Measurements from ENCODE around the gene OSBP2.

The OSBP2 gene

DNA sequence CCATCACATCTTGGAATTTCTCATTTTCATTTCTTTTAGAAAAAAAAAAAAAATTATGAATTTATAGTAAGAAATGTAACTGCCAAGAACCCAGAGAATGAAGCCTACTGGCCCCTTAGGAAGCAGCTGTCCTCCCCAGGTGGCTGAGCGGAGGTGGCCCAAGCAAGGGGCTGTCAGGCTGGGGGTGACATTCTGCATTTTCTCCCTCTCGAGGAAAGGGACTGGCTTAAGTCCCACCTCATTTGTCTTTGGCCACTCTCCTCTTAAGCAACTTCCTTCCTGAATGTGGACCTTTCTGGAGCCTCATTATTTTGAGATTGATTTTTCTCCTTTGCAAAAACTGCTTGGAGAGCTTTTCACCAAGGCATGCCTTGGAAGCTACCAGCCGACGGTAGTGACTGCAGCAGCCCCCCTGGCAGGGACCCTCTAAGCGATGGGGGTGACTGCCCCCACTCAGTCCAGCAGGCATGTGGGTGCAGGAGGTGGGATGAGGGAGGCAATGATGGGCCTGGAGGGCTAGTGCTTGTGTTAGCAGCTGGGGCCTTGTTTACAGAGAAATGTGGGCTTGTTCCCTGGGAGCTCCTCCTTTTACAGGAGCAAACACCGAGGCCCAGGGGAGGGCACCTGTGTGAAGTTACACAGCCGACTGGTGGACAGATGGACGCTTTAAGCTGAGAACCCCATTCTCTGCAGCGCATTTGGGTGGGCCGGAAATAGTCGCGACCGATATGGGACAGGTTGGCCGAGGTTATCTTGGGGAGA lies 162.2 kb downstream of the OSBP2 start:
- no peak for DNase-seq

DNA sequence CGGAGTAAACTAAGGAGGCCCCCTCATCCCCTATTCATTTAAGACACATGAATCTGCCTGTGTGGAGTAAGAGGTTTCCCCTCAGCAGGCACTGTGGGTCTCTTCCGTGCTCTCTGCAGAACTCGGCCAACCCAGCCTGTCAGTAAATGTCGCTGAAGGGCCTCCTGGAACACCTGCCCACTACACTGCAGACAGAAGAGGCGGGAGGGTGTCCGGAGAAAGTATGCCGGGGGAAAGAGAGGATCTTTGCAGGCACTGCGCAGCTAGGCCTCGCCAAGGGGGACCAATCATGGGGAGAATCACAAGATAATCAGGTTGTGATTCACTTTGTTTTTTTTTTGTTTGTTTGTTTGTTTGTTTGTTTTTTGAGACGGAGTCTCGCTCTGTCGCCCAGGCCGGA lies 163.1 kb downstream of the OSBP2 start:
- no peak for DNase-seq

DNA sequence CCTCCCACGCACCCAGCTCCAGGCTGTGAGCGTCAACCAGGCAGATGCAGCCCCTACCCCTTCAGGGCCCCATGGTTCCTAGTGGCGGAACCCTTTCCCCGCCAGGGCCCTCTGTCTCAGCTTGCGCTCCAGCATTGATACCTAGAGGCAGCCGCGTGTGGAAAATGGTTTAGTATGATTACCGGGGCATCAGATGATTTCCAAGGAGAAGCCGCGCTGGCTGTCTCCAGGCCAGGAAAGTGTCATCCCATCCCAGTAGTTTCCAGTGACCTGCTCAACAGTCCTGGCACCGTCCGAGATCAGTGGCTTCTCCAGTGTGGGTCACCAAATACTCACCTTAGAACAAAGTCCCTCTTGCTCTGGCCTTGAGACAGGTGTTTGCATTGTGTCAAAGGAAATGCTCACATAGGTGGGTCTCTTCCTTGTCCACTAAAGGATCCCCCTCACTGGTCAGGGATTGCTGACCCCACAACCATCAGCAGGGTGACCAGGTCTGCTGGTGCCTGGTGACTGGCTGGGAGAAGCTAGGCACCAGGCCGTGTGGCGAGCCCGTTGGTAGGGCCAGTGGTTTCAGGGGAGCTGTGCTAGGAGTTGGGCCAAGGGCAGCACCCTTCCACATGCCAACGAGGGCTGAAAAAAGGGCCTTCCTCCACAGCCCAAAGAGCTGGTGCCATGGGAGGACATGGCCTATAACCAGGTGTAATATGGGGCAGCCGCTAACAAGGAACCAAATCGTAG lies 164.5 kb downstream of the OSBP2 start:
- no peak for DNase-seq

DNA sequence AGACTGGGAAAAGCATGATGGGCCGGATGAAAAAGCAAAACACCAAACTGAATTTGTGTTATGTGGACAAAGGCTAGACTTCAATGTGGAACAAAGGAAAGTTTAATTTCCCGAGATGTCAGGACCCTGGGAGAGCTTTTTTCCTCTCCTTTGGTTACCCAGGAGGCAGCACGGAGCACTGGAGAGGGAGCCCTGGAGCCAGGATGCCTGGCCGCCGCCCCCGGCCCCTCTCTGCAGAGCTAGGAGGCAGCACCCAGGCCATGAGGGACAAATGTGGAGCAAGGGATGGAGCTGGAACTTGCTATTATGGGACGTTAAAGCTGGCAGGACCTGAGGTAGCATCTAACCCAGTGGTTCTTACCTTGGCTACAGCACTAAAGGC lies 165.0 kb downstream of the OSBP2 start:
- DNase-seq, result no peak

DNA sequence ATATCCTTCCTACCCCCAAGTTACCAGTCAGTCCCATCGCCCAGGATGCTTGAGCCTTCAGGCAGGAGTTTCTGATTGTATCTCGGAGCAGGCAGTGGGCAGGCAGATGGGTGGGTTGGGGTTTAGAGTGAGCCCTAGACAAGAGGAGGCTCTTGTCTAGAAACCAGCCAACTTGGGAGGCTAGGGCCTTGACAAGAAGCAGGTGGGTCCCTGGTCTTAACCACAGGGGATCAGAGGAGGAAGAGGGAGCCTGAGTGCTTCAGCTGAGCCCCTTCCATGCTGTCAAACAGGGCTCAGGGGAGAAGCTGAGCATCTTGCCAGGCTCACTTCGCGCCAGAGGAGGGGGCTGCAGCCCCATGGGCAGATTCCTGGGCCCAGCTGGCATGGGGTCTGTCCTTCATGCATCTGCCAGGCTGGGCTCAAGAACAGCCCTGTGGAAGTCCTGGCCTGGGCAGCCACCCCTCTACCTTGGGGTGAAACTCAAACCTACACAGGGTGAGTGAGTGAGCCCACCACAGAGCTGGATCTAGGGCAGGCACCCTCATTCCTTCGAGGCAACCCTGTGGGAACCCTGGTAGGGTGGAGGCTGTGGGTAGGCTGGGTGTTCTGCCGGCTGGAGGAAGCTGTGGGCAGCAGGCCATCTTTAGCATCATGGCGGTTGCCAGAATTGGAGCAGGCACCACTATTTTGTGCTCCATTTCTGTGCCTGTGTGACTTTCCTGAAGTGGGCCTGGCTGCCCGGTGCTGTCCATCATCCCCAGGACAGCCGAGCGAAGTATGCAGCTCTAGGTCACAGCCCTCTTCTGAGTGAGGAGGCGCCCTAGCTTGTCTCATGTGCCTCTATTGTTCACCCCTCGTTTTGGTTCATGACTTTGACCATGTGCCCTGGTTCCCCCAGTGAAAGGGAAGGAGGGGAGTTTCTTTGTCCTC lies 165.8 kb downstream of the OSBP2 start:
- DNase-seq, result no peak

DNA sequence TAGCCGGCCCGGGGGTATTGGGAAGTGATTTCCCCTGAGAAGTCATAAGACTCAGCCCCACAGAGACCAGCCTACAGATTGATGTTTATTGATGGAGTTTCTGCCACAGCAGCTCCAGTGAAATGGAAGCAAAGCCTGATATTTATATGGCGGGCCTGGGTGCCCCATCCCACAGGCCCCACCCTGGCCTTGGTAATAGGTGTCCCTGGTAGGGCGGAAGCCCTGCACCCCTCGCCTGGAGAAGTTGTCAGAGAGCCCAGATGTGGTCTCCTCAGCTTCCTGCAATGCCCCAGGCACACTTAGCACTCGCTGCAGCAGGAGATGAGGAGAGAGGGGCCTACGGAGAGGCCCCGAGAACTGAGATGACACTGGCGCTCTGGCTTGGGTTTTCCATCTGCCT lies 166.5 kb downstream of the OSBP2 start:
- no peak for DNase-seq

DNA sequence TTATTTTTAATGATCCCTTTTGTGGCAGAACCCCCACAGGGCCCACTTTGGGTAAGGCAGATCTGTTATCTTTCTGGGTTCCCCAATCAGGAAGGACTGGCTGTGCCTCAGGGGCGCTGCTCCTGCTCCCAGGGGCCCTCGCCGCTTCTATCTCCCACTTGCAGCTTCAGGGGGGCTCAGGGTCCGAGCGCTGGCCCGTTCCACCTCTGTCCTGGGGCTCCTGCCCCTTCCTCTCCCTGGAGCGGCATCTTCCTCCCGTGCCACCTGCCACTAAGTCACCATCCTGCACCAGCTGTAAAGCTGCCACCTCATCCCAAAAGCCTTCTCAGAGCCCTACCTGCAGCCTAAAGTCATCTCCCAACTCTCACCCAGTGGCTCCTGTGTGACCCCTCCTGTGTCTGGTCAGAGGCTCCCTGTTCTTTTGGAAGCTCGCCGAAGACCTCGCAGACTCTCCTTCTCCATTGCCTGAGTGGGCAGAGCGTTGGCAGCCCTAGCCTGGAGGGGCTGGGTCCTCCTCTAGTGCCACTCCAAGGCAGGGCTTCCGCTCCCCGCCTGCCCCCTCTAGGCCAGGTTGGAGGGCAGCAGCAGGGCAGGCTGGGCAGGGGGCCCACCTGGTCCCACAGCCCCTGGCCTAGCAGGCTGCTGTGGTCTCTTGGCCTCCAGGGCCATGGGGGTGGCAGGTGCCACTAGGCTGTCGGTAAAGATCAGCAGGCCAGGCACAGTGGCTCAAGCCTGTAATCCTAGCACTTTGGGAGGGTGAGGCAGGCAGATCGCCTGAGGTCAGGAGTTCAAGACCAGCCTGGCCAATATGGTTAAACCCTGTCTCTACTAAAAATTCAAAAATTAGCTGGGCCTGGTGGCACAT lies 167.2 kb downstream of the OSBP2 start:
- DNase-seq, result no peak

DNA sequence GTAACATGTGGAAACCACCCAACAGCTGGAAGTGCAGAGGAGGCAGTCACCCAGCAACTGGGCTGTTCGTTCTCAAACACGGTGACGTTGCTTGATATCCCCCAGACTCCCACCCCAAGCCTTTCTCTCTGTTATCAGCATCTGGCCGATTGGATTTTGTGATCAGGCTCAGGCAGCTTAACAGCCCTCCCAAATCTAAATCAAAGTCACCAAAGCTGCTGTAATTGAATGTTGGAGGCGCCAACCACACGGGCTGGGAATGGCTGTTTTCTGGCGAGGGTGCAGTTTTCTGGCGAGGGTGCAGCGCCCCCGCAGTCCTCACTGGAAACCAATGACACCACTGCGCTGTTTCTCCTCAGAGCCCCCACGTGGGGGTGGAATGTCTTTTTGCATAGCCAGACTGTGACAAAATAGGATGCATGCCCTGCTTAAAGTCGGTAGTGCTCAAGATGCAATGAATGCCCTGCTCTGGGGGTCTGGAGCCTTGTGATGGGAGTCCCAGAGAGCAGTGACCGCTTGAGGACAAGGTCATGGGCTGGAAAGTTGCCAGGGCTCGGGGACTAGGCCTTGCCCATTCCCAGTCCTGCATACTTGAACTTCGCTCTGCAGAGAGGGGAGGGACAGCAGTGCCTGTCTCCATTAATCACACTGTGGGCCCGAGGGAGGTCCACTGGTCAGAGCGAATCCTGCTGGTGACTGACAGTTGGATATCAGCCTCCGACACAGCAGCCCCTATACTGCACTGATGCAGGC lies 168.6 kb downstream of the OSBP2 start:
- no peak for DNase-seq

DNA sequence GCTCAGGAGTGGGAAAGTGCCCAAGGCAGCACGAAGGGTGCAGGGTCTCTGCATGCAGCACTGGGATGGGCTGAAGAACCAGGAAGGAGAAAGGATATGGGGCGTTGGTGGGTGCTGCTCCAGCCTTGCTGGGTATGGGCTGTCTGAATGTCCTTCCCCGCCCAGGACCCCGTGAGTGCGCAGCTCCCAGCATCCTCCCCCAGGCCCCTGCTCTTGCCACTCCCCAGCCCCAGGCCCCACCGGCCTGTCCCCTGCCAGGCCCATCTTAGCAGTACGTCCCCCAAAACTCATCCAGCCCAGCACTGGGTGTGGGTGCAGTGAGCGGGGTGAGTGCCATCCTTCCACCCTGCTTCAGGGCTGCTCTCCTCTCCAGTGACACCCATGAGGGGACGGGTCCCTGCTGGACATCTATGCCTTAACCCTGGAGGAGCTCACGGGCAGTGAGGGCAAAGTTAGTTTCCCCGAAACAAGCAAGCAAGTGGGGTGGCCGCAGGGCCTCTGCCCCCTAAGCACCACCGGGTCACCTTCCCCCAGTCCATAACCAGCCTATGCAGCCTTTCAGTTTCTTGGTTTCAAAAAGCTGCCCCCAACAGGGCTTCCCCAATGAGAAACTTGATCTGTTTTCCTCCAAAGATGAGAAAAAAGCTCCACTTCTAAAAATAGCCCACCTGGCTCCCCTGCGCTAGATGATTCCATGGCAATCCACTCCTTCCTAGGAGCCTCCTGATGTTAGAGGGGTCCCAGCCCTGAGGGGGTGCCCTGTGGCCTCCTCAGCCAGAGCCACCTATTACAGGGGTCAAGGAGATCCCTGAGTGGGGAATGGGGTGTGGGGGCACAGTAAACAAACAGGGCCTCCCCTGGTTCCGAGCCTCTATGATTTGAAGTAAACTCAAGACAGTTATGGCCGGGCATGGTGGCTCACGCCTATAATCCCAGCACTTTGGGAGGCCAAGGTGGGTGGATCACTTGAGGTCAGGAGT lies 170.1 kb downstream of the OSBP2 start:
- no peak for DNase-seq

DNA sequence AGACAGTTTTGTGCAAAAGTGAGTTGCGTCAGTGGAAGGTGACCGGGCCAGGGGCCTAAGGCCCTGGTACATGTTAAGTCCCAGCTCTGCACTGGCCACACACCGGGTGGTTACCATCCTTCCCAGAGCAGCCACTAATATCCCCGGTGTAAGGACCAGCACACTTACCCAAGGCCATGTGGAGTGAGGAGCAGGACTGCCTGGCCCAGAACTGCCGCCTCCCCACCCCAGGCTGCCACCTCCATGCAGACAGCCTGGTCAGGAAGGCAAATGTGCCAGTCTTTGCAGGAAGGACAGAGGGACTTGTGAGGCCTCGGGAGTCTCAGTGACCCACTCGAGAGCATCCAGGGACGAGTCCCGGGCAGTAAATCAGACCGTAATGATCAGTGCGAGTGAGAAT lies 171.0 kb downstream of the OSBP2 start:
- no peak for DNase-seq

DNA sequence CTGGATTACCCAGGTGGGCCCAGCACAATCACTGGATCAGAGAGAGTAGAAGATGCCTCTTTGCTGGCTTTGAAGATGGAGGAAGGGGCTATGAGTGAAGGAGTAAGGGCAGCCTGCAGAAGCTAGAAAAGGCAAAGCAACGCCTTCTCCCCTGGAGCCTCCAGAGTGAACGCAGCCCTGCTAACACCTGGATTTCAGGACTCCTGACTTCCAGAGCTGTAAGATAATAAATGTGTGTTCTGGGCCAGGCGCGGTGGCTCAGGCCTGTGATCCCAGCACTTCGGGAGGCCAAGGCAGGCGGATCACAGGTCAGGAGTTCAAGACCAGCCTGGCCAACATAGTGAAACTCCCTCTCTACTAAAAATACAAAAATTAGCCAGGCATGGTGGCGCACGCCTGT lies 171.5 kb downstream of the OSBP2 start:
- no peak for DNase-seq

DNA sequence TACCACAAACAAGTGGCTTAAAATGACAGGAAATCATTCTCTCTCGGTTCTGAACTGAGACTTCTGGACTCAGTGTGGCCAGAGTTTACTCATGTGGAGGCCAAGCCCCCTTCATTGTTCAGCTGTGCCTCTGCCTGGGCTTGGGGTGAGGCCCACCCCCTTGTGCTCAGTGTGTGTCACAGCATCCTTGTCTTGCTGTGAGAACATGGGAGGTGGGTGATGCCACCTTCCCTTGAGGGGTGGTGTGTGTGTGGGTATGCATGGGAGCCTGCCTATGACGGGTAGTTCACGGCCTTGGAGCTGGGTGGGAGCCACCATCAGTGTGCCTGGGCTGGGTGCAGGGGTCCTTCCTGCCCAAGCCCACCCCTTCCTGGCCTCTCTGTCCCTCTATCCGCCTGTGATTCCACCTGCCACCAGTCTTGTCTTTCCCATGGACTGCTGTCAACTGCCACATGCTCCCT lies 172.2 kb downstream of the OSBP2 start:
- no peak for DNase-seq

DNA sequence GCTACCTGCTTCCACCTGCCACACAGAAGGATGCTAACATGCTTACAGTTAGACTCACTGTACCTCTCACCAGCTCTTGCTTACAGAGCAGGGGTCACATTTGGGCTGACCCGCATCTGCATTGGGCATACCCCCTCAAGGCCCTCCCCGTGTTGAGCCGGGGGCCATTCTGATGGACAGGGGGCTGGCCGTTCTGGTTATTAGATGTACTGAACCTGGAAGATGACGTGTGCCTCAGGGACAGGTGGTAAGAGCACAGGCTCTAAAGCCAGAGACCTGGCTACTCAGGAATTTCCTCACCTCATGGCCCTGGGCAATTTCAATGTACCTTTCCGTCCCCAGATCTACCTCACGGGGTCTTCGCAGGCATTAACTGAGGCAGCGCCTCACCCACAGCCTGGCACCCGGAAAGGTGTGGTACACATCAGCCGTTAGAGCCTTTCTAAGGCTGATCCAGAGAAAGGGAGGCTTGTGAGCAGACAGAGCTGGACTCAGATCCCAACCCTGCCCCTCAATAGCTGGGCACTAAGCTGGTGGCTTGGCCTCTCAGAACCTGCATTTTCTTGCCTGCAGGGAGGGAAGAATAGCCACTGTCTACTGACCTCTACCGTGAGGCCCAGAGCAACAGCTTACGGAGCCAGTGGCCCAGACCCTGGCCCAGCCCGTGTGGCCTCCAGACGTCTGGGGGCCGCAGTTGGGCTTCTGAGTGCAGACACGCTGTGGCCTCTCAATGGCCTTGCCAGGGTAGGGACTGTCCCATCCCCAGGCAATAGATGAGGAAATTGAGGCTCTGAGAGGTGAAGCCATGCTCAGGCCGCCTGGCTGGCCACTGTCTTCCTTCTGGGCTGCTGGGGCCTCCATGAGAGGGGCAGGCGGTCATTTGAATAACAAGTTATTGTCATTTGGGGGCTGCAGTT lies 173.3 kb downstream of the OSBP2 start:
- no peak for DNase-seq

DNA sequence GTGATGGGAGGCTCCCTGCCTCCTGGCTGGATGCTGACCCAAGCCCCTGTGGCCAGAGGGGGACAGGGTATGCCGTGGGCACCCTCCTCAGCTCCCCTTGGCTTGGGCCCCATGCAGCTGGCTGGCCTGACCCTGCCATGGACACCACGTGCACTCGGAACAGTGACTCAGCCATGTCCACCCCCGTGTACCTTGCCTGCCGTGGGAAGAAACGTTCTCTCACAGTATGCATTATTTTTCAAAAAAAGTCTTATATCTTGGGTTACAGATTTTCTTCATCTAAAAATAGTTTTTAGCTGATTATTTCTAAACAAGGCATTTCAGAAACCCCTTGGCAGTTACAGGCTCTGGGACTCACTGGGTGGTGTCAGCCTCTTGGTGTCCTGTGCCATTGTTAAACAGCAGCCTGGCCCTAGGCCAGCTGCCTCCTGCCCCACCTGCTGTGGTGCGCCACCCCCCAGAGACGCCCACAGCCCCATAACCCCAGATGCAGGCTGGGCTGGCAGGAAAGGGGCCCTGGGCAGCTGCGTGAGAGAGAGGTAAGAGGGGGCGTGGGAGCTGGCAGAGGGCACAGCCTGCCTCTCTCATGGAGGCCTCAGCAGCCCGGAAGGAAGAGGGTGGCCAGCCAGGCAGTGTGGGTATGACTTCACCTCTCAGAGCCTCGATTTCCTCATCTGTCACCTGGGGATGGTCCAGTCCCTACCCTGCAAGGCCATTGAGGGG lies 174.2 kb downstream of the OSBP2 start:
- DNase-seq, result no peak

DNA sequence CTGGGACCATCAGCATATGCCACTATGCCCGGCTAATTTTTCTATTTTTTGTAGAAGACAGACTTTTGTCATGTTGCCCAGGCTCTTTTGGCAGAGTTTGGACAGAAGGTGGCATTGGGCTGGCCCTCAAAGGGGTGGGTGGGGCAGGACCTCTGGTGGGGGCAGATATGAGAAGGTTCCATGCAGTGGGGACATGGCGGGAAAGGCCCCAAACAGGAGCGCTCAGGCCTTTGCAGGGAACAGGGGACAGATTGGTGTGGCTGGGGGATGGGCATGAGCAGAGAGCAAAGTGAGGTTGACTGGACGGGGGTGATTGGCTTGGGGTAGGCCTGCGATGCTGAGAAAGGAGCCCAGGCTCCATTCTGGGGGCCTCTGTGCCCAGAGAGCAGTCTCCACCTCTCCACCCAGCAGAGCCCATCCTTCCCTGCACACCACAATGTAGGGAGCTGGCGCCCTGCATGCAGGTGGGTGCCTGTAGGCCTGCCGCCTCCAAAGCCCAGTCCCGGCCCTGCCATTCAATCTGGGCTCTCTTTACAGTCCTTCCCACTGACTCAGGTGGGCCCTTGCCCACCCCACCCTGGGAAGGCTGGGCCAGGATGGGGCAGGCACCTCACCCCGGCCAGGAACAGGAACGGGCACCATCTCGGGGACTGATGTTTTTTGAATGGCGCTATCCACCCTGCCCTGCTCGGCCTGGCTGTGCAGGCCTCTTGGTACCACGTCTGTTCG lies 175.2 kb downstream of the OSBP2 start:
- DNase-seq, result no peak

DNA sequence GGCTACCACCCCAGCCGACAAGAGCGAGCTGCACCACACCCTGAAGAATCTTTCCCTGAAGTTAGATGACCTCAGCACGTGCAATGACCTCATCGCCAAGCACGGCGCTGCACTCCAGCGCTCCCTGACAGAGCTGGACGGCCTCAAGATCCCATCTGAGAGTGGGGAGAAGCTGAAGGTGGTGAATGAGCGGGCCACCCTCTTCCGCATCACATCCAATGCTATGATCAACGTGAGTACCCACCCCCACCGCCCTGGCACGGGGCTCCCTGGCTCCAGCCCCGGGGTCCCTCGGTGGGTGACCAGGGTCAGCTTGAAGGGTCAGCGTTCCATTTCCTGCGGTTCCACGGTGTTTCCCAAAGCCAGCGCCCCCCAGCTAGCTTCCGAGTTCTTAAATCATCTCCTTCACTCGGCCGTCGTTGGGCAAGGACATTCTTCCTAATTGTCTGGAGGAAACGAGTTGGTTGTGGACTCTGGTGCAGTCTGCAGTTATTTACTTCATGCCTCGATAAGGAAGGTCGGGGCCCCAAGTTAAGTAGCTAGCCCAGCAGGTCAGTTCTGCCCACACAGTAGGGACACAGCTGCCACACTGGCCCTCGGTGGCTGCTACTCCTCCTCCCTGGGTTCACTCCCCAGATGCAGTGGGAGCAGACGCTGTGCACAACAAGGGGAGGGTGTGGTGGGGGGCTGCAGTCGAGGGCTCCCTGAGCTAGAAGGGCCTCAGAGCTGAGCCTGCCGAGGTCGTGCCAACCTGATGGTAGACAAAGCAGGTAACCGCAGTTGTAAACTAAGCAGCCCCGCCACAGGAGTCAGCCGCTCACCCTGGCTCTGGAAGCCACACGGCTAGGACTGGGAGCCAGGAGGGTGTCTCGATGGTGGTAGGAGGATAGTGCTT lies 176.0 kb downstream of the OSBP2 start:
- no peak for DNase-seq
